ENCODE measurements around the gene CDKN2AIP. TPM values are rescaled to one million over a fixed set of nuclear protein-coding genes. Genes with fewer than 3 reads are reported as not detected.
A peak's percentile ranks its signal among the peaks of the same experiment; 100 is the strongest.

Gene CDKN2AIP
- total RNA-seq, 4 donors from 2014 or later, result 18.6 to 42.0 (median 31.0) TPM

DNA sequence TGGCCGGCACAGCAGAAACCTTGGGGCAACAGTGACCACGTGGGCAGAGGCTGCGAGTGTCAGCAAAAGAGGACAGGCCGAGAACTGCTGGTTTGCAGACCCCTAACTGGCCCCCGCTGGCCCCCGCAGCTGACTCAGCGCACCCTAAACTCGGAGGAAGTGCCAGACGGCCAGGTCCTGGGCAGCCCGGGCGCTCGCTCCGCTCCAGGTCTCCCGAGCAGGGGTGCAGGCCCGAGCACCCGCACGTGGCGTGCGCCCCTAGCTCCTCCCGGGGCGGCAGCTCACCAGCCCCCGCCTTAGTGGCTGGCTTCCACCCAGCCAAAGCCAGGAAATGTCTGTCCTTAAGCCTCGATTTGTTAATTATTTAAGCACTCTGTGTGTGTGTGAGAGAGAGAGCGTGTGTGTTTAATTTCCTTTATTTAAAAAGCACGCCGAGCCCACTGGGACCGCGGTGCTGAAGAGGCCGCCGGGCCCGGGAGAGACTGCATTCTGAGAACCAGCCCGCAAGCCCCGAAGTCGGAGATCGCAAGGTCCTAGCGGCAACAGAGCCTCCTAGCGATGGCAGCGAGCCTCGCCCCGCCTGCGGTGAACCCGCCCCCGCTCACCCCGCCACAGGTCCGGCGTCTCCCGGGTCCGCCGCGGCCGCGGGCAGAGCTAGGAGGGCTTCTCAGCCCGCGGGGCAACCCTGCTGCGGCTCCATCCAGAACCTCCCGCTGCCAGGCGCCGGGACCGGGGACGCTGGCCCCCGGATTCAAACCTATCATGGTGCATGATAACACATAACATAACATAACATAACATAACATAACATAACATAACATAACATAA is 45.9 kb upstream of the CDKN2AIP start:
- WGBS, 2 donors, result 2% methylated on average over 33 to 61 of the region's 61 CpGs
- Histone ChIP-seq H3K4me3 (peak overlapping the region; percentile 44 to 68 (median 66)), H3K27ac (peak overlapping the region; percentile 7 to 78 (median 70))

DNA sequence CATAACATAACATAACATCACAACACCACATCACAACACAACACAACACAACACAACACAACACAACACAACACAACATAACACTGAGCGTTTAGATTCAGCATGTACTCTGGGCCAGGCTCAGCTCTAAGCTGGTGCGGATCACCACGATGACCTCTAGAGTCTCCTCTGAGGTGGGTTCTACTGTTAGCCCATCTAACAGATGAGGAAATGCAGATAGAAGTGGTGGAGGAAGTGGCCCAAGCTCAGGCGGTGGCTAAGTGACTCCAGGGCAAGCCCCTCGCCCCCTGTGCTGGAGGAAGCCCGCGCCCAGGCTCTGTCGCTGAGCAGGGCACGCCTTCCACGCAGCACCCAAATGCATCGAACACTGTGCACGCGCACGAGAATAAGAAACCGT is 45.3 kb upstream of the CDKN2AIP start:
- TF ChIP-seq, protein P1, sequence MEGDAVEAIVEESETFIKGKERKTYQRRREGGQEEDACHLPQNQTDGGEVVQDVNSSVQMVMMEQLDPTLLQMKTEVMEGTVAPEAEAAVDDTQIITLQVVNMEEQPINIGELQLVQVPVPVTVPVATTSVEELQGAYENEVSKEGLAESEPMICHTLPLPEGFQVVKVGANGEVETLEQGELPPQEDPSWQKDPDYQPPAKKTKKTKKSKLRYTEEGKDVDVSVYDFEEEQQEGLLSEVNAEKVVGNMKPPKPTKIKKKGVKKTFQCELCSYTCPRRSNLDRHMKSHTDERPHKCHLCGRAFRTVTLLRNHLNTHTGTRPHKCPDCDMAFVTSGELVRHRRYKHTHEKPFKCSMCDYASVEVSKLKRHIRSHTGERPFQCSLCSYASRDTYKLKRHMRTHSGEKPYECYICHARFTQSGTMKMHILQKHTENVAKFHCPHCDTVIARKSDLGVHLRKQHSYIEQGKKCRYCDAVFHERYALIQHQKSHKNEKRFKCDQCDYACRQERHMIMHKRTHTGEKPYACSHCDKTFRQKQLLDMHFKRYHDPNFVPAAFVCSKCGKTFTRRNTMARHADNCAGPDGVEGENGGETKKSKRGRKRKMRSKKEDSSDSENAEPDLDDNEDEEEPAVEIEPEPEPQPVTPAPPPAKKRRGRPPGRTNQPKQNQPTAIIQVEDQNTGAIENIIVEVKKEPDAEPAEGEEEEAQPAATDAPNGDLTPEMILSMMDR (IDR thresholded peaks at IDR 0.05), result no peak
- TF ChIP-seq POLR2A (IDR thresholded peaks at IDR 0.05) (no peak), EP300 (IDR thresholded peaks at IDR 0.05) (no peak)
- DNase-seq (ENCODE audit: low spot score in 2 of 2), result no peak

More for the DNA sequence above, 45.9 kb upstream of the CDKN2AIP start:
- TF ChIP-seq, protein P1 (IDR thresholded peaks at IDR 0.05), result peak; percentile 39 to 55 (median 54)
- no peak for TF ChIP-seq EP300 (IDR thresholded peaks at IDR 0.05)
- Histone ChIP-seq H3K9me3 (no peaks in the 10 kb centered on the region), H3K27me3 (no peaks in the 10 kb centered on the region), H3K4me1 (peaks cover 0 to 21% (median 9%) of the 10 kb centered on the region in 4 donors), H3K36me3 (no peaks in the 10 kb centered on the region)
- peak; percentile 20 to 21 for DNase-seq (ENCODE audit: low spot score in 2 of 2)

DNA sequence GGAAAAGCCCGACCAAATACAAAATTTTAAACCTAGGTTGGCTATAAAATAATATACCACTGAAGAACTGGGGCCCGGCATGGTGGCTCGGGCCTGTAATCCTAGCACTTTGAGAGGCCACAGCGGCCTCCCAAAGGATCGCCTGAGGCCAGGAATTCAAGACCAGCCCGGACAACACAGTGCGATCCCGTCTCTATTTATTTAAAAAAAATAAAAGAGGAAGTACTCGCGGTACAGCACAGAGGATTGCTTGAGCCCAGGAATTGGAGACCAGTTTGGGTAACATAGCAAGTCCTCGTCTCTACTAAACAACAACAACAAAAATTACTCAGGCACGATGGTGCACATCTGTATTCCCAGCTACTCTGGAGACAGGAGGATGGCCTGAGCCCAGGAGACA is 44.8 kb upstream of the CDKN2AIP start:
- no peak overlapping the region for H3K27ac ChIP-seq
- H3K27me3 ChIP-seq, result no peaks in the 10 kb centered on the region
- 75 to 76% methylated on average over 12 of the region's 12 CpGs for WGBS, 2 donors
- no peak overlapping the region for H3K4me3 ChIP-seq
- no peaks in the 10 kb centered on the region for H3K36me3 ChIP-seq
- no peak for DNase-seq (ENCODE audit: low spot score in 2 of 2)
- no peak for TF ChIP-seq POLR2A (IDR thresholded peaks at IDR 0.05)
- TF ChIP-seq, protein P1 (IDR thresholded peaks at IDR 0.05), result no peak
- no peak for TF ChIP-seq EP300 (IDR thresholded peaks at IDR 0.05)
- peaks cover 0 to 21% (median 9%) of the 10 kb centered on the region in 4 donors for H3K4me1 ChIP-seq
- H3K9me3 ChIP-seq, result no peaks in the 10 kb centered on the region

More for the DNA sequence above, 45.3 kb upstream of the CDKN2AIP start:
- WGBS, 2 donors, result 82 to 86% methylated on average over 15 of the region's 15 CpGs
- no peaks in the 10 kb centered on the region for H3K36me3 ChIP-seq
- H3K4me1 ChIP-seq, result peaks cover 0 to 21% (median 9%) of the 10 kb centered on the region in 4 donors
- no peaks in the 10 kb centered on the region for H3K9me3 ChIP-seq
- H3K27ac ChIP-seq, result no peak overlapping the region
- no peaks in the 10 kb centered on the region for H3K27me3 ChIP-seq
- H3K4me3 ChIP-seq, result peak overlapping the region in 2 of 4 donors; percentile 44 to 65

DNA sequence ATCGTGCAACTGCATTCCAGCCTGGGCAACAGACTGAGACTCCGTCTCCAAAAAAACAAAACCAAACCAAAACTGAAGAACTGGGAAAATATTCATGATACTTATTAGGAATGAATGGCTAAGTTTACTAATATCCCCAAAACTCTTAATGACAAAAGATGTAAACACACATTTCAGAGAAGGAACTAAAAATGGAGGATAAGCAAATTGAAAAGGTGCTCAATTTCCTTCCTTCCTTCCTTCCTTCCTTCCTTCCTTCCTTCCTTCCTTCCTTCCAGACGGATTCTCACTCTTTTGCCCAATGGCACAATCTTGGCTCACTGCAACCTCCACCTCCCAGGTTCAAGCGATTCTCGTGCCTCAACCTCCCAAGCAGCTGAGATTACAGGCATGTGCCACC is 44.4 kb upstream of the CDKN2AIP start:
- Histone ChIP-seq H3K27me3 (no peaks in the 10 kb centered on the region), H3K9me3 (no peaks in the 10 kb centered on the region), H3K4me3 (no peak overlapping the region), H3K27ac (no peak overlapping the region), H3K4me1 (peaks cover 0 to 21% (median 9%) of the 10 kb centered on the region in 4 donors), H3K36me3 (no peaks in the 10 kb centered on the region)
- TF ChIP-seq EP300 (IDR thresholded peaks at IDR 0.05) (no peak), POLR2A (IDR thresholded peaks at IDR 0.05) (no peak)
- TF ChIP-seq, protein P1 (IDR thresholded peaks at IDR 0.05), result no peak
- DNase-seq (ENCODE audit: low spot score in 2 of 2), result no peak
- WGBS, 2 donors, result 77 to 87% methylated on average over 5 of the region's 5 CpGs

DNA sequence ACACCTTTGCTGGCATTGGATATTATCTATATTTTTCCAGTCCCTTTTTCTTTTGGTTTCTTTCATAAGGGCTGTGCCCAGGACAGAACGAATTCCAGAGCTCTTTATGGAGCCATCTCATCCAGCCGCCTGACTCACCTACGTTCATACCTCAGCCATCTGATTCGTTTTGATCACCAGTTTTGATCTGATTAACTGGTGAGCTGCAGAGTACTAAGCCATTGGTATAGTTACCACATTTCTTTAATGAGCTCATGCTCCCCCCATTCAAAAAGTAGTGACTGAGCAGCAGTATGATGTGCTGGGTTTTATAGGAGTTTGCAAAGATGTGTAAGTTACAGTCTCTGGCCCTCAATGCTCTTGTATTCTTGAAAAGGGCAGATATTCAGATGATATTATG is 43.0 kb upstream of the CDKN2AIP start:
- no peak for DNase-seq (ENCODE audit: low spot score in 2 of 2)
- no peak overlapping the region for H3K27ac ChIP-seq
- H3K4me3 ChIP-seq, result no peak overlapping the region
- H3K36me3 ChIP-seq, result no peaks in the 10 kb centered on the region
- no peak for TF ChIP-seq POLR2A (IDR thresholded peaks at IDR 0.05)
- TF ChIP-seq, protein P1 (IDR thresholded peaks at IDR 0.05), result no peak
- H3K9me3 ChIP-seq, result no peaks in the 10 kb centered on the region
- peaks cover 0 to 21% (median 9%) of the 10 kb centered on the region in 4 donors for H3K4me1 ChIP-seq
- 89 to 92% methylated on average over 4 of the region's 4 CpGs for WGBS, 2 donors
- H3K27me3 ChIP-seq, result no peaks in the 10 kb centered on the region

Measured in tibial nerve (tissue), 4 donors.